Adrenal gland (tissue), 5 donors: ENCODE results near the gene UBAC2.

Experiments used
- POLR2A ChIP-seq, 2 donors: fragments of 450-650 bp; IDR thresholded peaks; one replicate each; pipeline ENCODE4 v1.6.1; 2017; ENCODE audit warnings: antibody characterized with exemption in 2 of 2, mild to moderate bottlenecking in 2 of 2, moderate library complexity in 1 of 2
- TF ChIP-seq, protein P1 (sequence below), 6 experiments: fragments of 450-650 bp in 4 of 6; fragments of 200-600 bp in 2 of 6; sonication (generic) in 1 of 6; IDR thresholded peaks; 1 replicate in 5 of 6; 2 replicates in 1 of 6; pipeline versions ENCODE4 v1.5.1 to v1.8.0; 2016 to 2021; ENCODE audit warnings: antibody characterized with exemption in 6 of 6, mild to moderate bottlenecking in 2 of 6, moderate library complexity in 1 of 6
- donor health status: DM: no; HTN: no; CAD: no.

DNA sequence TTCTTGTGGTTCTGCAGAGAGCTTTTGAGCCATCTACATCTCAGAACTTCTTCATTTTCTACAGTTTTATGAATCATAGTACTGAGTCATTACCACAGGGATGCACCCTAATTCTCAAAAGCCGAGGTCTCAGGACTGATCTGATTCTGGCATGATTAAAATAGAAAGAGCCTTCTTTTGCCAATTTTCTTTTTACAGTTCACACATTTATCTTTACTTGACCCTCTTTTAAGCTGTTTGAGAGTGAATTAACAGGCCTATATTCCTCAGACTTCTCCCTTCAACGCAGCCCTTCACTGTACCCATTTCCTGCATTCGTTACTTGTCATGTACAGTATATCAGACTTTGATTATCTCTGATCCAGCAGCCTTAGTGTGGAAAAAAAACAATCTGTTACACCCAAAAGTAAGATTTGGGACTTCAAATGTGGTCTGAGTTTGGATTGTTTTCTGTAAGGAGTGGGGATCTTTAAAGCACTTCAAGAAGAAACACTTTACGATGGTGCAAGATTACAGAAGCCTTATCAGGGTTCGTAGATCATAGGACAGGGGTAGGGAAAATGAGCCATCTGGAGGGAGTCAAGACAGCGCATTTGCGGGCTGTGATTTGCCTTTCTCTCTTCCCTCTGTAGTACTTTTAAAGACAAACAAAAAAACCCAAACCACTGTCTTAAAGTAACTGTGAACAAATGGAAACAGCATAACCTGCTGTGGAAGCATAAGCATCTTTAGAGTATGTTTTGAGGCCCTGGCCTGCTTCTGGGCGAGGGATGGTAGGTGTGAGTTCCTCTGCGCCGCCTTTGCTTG lies 121.8 kb downstream of the UBAC2 start:
- TF ChIP-seq, protein P1, sequence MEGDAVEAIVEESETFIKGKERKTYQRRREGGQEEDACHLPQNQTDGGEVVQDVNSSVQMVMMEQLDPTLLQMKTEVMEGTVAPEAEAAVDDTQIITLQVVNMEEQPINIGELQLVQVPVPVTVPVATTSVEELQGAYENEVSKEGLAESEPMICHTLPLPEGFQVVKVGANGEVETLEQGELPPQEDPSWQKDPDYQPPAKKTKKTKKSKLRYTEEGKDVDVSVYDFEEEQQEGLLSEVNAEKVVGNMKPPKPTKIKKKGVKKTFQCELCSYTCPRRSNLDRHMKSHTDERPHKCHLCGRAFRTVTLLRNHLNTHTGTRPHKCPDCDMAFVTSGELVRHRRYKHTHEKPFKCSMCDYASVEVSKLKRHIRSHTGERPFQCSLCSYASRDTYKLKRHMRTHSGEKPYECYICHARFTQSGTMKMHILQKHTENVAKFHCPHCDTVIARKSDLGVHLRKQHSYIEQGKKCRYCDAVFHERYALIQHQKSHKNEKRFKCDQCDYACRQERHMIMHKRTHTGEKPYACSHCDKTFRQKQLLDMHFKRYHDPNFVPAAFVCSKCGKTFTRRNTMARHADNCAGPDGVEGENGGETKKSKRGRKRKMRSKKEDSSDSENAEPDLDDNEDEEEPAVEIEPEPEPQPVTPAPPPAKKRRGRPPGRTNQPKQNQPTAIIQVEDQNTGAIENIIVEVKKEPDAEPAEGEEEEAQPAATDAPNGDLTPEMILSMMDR (IDR thresholded peaks at IDR 0.05) = no peak
- no peak for TF ChIP-seq POLR2A (IDR thresholded peaks at IDR 0.05)
